GM23248 (cell line): ENCODE results near the gene HSF2. TPM values are rescaled to one million over a fixed set of nuclear protein-coding genes. Genes with fewer than 3 reads are reported as not detected.

Experiments
- DNase-seq: peaks from one replicate; pipeline ENCODE4 v3.0.0-alpha.2; 2015
- H2AFZ ChIP-seq: fragments of 200-600 bp; sonication (generic); 2 replicates; pipeline ENCODE4 v1.6.1; 2016; ENCODE audit warnings: antibody characterized with exemption
- H3F3A ChIP-seq: fragments of 200-600 bp; sonication (generic); 2 replicates; pipeline ENCODE4 v1.6.1; 2016; ENCODE audit warnings: mild to moderate bottlenecking, antibody characterized with exemption, mixed run types; ENCODE audit not compliant: insufficient read depth
- H3K27ac ChIP-seq: fragments of 200-600 bp; sonication (generic); 2 replicates; pipeline ENCODE4 v1.5.1; 2016; ENCODE audit warnings: mild to moderate bottlenecking
- H3K27me3 ChIP-seq: fragments of 200-600 bp; sonication (generic); replicated peaks from 2 replicates; pipeline ENCODE4 v1.6.1; 2016; ENCODE audit warnings: mild to moderate bottlenecking; ENCODE audit not compliant: insufficient read depth
- H3K36me3 ChIP-seq: fragments of 200-600 bp; sonication (generic); 2 replicates; pipeline ENCODE4 v1.6.1; 2016; ENCODE audit warnings: low read depth, mild to moderate bottlenecking
- H3K4me1 ChIP-seq: fragments of 200-600 bp; sonication (generic); 2 replicates; pipeline ENCODE4 v1.6.1; 2016; ENCODE audit warnings: mild to moderate bottlenecking; ENCODE audit not compliant: insufficient read depth
- H3K4me2 ChIP-seq: fragments of 200-600 bp; sonication (generic); one replicate; pipeline ENCODE4 v1.6.1; 2016; ENCODE audit warnings: mild to moderate bottlenecking; ENCODE audit not compliant: unreplicated experiment
- H3K4me3 ChIP-seq: fragments of 200-600 bp; sonication (generic); 2 replicates; pipeline ENCODE4 v1.5.1; 2016; ENCODE audit warnings: mild to moderate bottlenecking
- H3K79me2 ChIP-seq: fragments of 200-600 bp; sonication (generic); 2 replicates; pipeline ENCODE4 v1.6.1; 2016; ENCODE audit warnings: mild to moderate bottlenecking; ENCODE audit not compliant: insufficient read depth
- H3K9ac ChIP-seq: fragments of 200-600 bp; sonication (generic); 2 replicates; pipeline ENCODE4 v1.6.1; 2016; ENCODE audit warnings: mild to moderate bottlenecking
- H3K9me2 ChIP-seq: fragments of 200-600 bp; sonication (generic); 2 replicates; pipeline ENCODE4 v1.6.1; 2016; ENCODE audit warnings: mixed run types, mild to moderate bottlenecking, moderate library complexity; ENCODE audit not compliant: insufficient read depth
- H3K9me3 ChIP-seq: fragments of 200-600 bp; sonication (generic); one replicate; pipeline ENCODE4 v1.6.1; 2017; ENCODE audit warnings: low read depth
- H4K20me1 ChIP-seq: fragments of 200-600 bp; sonication (generic); 2 replicates; pipeline ENCODE4 v1.6.0; 2016; ENCODE audit not compliant: insufficient read depth
- EZH2 ChIP-seq: fragments of 200-600 bp; sonication (generic); IDR thresholded peaks from 2 replicates; pipeline ENCODE4 v1.6.1; 2018; ENCODE audit warnings: antibody characterized with exemption, mild to moderate bottlenecking; ENCODE audit not compliant: insufficient read depth, poor library complexity, severe bottlenecking
- EZH2phosphoT487 ChIP-seq: fragments of 200-600 bp; sonication (generic); IDR thresholded peaks from 2 replicates; pipeline ENCODE4 v1.6.1; 2018; ENCODE audit warnings: antibody characterized with exemption, moderate library complexity, mild to moderate bottlenecking, low read depth; ENCODE audit not compliant: insufficient read depth
- WGBS, 2 experiments: methylation state at CpG; one replicate each; pipeline ENCODE4 v1.1.6; 2015 to 2017; ENCODE audit warnings: low lambda C conversion rate in 2 of 2, low coverage in 1 of 2; ENCODE audit errors: missing lambda C conversion rate in 2 of 2; 5-methylcytosine and 5-hydroxymethylcytosine counted together
- in situ Hi-C: fragments of 300-500 bp; cut with MboI; formaldehyde crosslinking; loops from 2 replicates; pipeline ENCODE4 v1.15.0; 2020
- polyA plus RNA-seq: library from polyadenylated mRNA; unstranded; fragments of >200 nt; fragmentation: Nextera tagmentation; extraction: Ambion mirVana; gene quantifications from 2 replicates; pipeline ENCODE4 v1.2.1, GENCODE V29; 2016
- total RNA-seq: library from RNA; depleted of rRNA; stranded (reverse); fragments of >200 nt; shearing (Covaris generic); gene quantifications from 2 replicates; pipeline ENCODE4 v1.2.3, GENCODE V29; 2014

HSF2 gene
- total and polyA plus RNA-seq, 2 experiments from 2014 or later: 11.2 to 11.3 TPM

DNA sequence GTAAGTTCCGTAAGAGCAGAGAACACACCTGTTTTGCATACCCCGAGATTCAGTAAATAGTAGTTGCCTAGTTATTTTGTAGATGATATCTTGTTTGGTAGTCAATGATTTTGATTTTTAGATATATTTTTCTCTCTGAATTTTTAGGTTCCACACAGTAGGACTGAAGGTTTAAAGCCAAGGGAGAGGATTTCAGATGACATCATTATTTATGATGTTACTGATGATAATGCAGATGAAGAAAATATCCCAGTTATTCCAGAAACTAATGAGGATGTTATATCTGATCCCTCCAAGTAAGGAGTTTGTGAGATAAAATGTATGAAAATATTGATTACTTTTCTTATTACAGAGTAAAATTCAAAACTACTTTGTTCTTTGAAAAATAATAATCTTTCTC lies 22.6 kb downstream of the HSF2 start:
- H4K20me1 ChIP-seq: no peaks in the 10 kb centered on the region
- in situ Hi-C loops: no loop called here
- H3K27me3 ChIP-seq: no peaks in the 10 kb centered on the region
- H3K9me3 ChIP-seq: no peaks in the 10 kb centered on the region
- WGBS, 2 experiments: 98 to 99% methylated on average over 2 of the region's 2 CpGs
- peaks cover 30% of the 10 kb centered on the region for H3K36me3 ChIP-seq
- H3K27ac ChIP-seq: no peak overlapping the region
- H2AFZ ChIP-seq: no peak overlapping the region
- no peaks in the 10 kb centered on the region for H3K9me2 ChIP-seq
- H3K79me2 ChIP-seq: no peaks in the 10 kb centered on the region
- no peaks in the 10 kb centered on the region for H3F3A ChIP-seq
- DNase-seq: no peak
- no peak overlapping the region for H3K4me3 ChIP-seq
- TF ChIP-seq EZH2phosphoT487: no peak
- no peak for TF ChIP-seq EZH2
- no peak overlapping the region for H3K9ac ChIP-seq
- no peaks in the 10 kb centered on the region for H3K4me1 ChIP-seq
- H3K4me2 ChIP-seq: no peak overlapping the region

DNA sequence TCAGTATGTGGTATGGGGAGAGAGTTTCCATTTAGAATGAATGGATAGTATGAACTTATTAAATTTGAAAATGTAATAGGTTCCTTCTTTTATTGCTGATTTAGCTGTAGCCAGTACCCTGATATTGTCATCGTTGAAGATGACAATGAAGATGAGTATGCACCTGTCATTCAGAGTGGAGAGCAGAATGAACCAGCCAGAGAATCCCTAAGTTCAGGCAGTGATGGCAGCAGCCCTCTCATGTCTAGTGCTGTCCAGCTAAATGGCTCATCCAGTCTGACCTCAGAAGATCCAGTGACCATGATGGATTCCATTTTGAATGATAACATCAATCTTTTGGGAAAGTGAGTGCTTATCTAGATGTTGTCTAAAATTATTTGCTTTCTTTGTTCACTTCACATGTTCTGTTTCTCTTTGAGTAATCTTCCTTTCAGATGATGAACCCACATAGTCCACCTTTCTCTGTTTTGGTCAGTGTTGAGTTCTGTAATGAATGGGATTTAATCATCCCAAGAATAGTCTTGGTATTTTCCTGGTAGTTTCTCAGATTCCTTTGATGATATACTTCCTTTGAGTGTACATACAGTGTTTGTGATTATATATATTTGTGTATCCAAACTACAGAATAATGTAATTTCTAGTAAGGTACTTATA lies 23.3 kb downstream of the HSF2 start:
- Histone ChIP-seq H3K9ac (no peak overlapping the region), H3K4me3 (no peak overlapping the region), H3K27me3 (no peaks in the 10 kb centered on the region), H3K27ac (no peak overlapping the region), H3K36me3 (peaks cover 30% of the 10 kb centered on the region), H4K20me1 (no peaks in the 10 kb centered on the region), H3K4me1 (no peaks in the 10 kb centered on the region), H3K79me2 (no peaks in the 10 kb centered on the region), H3K9me2 (no peaks in the 10 kb centered on the region), H3F3A (no peaks in the 10 kb centered on the region), H2AFZ (no peak overlapping the region), H3K4me2 (no peak overlapping the region), H3K9me3 (no peaks in the 10 kb centered on the region)
- WGBS, 2 experiments: 97 to 100% methylated on average over 1 of the region's 1 CpG
- DNase-seq: no peak
- in situ Hi-C loops: no loop called here
- TF ChIP-seq EZH2phosphoT487: no peak

DNA sequence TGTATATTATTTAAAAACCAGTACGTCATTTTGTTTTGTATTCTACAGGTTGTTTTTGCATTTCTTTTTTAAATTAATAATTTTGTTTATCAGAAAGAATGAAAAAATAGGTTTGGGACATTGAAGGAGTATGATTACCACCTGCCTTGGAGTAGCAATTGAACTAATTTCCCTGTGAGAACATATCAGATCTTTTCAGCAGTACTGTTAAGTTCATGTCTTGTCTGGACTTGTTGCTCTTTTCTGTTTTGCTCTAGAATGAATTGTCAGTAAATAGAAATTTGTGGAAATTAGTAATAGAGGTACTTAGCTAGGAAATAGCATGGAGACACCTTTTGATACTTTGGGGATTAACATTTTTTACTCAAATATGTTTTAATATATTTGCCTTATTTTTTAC lies 24.3 kb downstream of the HSF2 start:
- no peak for DNase-seq
- no peaks in the 10 kb centered on the region for H3K9me2 ChIP-seq
- H2AFZ ChIP-seq: no peak overlapping the region
- H3K4me2 ChIP-seq: no peak overlapping the region
- H3K4me3 ChIP-seq: no peak overlapping the region
- H3K9ac ChIP-seq: no peak overlapping the region
- no peaks in the 10 kb centered on the region for H3K79me2 ChIP-seq
- H3K36me3 ChIP-seq: peaks cover 35% of the 10 kb centered on the region
- no peaks in the 10 kb centered on the region for H3F3A ChIP-seq
- no peaks in the 10 kb centered on the region for H3K4me1 ChIP-seq
- in situ Hi-C loops: no loop called here
- WGBS, 2 experiments: 90 to 95% methylated on average over 1 of the region's 1 CpG
- no peaks in the 10 kb centered on the region for H4K20me1 ChIP-seq
- no peak for TF ChIP-seq EZH2phosphoT487
- no peak for TF ChIP-seq EZH2
- no peak overlapping the region for H3K27ac ChIP-seq
- H3K9me3 ChIP-seq: no peaks in the 10 kb centered on the region
- no peaks in the 10 kb centered on the region for H3K27me3 ChIP-seq

DNA sequence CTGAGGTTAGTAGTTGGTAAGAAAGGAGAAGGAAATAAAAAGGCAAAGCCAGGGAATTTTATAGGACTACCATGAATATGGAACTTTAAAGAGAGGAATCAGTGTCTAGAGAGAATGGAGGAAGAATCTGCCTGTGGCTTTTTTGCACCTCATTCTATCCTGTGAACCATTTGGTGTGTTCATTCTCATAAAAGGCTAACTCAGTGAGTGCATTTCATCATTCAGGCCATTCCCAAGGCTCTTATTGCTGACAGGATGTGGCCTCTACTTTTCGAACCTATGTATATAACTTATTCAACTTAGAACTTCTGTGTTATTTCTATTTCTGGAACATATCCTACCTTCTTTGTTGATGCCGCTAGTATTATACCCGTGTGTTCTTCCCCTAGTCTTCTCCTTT lies 27.1 kb downstream of the HSF2 start:
- WGBS, 2 experiments: 95 to 97% methylated on average over 3 of the region's 3 CpGs
- TF ChIP-seq EZH2phosphoT487 (no peak), EZH2 (no peak)
- Histone ChIP-seq H3K4me1 (no peaks in the 10 kb centered on the region), H3K4me2 (no peak overlapping the region), H3K27ac (no peak overlapping the region), H4K20me1 (no peaks in the 10 kb centered on the region), H3K27me3 (no peaks in the 10 kb centered on the region), H3K9me3 (no peaks in the 10 kb centered on the region), H3K79me2 (no peaks in the 10 kb centered on the region), H3K36me3 (peaks cover 32% of the 10 kb centered on the region), H2AFZ (no peak overlapping the region), H3K9ac (no peak overlapping the region), H3F3A (peaks cover 8% of the 10 kb centered on the region; the same call in 1 of the 2 replicates), H3K9me2 (no peaks in the 10 kb centered on the region), H3K4me3 (no peak overlapping the region)
- DNase-seq: no peak
- in situ Hi-C loops: no loop called here

DNA sequence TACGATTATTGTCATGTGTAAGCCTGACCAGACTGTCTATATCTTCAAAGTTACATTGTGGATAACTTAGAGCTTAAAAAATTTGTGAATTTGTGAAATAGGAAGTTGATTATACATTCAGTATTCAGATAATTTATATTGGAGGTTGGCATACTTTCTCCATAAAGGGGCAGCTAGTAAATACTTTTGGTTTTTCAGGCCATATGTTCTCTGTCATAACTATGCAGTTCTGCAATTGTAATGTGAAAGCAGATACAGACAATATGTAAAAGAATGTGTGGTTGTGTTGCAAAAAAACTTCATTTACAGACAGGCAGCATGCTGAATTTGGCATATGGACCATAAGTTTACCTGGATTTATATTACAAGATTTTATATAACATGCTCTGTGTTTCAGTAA lies 29.3 kb downstream of the HSF2 start:
- Histone ChIP-seq H3K9ac (no peak overlapping the region), H3K79me2 (no peaks in the 10 kb centered on the region), H3K9me3 (no peaks in the 10 kb centered on the region), H3K4me2 (no peak overlapping the region), H2AFZ (no peak overlapping the region), H3K36me3 (peaks cover 25% of the 10 kb centered on the region), H3K4me1 (peaks cover 8% of the 10 kb centered on the region; the same call in 1 of the 2 replicates), H3K4me3 (no peak overlapping the region), H3K9me2 (no peaks in the 10 kb centered on the region), H3K27me3 (no peaks in the 10 kb centered on the region), H3F3A (peaks cover 11% of the 10 kb centered on the region), H4K20me1 (no peaks in the 10 kb centered on the region), H3K27ac (no peak overlapping the region)
- TF ChIP-seq EZH2: no peak
- no peak for TF ChIP-seq EZH2phosphoT487
- in situ Hi-C loops: no loop called here
- 96 to 100% methylated on average over 1 of the region's 1 CpG for WGBS, 2 experiments
- DNase-seq: no peak
